Hematopoietic multipotent progenitor cell treated with erythropoietin and hydrocortisone succinate and interleukin-3 and kit ligand, for 6 days (in vitro differentiated cells): ENCODE data around the gene CREB3.

Experiments
- DNase-seq: peaks from one replicate; pipeline ENCODE4 v3.0.0-alpha.2; 2015

CREB3 gene

GRCh38 chr9:35728041-35728971 is 4.2 kb upstream of the CREB3 start:
- peak; percentile 91 for DNase-seq

- no peak for DNase-seq
Observed at GRCh38 chr9:35729101-35729500, 3.4 kb upstream of the CREB3 start.

GRCh38 chr9:35729700-35730485 is 2.6 kb upstream of the CREB3 start:
- DNase-seq = peak; percentile 86

- no peak for DNase-seq
Observed at GRCh38 chr9:35730486-35730854, 2.0 kb upstream of the CREB3 start.

GRCh38 chr9:35731415-35732184 is 866 bp upstream of the CREB3 start:
- peak; percentile 74 for DNase-seq

GRCh38 chr9:35732800-35733541 is 505 bp downstream of the CREB3 start:
- peak; percentile 64 for DNase-seq

GRCh38 chr9:35734096-35734495 is 1.6 kb downstream of the CREB3 start:
- DNase-seq = no peak

- peak; percentile 88 for DNase-seq
Observed at GRCh38 chr9:35736201-35736633, 3.8 kb downstream of the CREB3 start.

GRCh38 chr9:35737143-35737542 is 4.7 kb downstream of the CREB3 start:
- no peak for DNase-seq

GRCh38 chr9:35738186-35738585 is 5.7 kb downstream of the CREB3 start:
- DNase-seq = no peak

- DNase-seq = no peak
Observed at GRCh38 chr9:35738924-35739323, 6.5 kb downstream of the CREB3 start.

GRCh38 chr9:35740243-35740642 is 7.8 kb downstream of the CREB3 start:
- DNase-seq = no peak

GRCh38 chr9:35741740-35742139 is 9.3 kb downstream of the CREB3 start:
- peak; percentile 67 for DNase-seq

GRCh38 chr9:35743452-35743851 is 11.0 kb downstream of the CREB3 start:
- DNase-seq = no peak

GRCh38 chr9:35743880-35744518 is 11.5 kb downstream of the CREB3 start:
- DNase-seq = no peak

GRCh38 chr9:35745569-35745968 is 13.1 kb downstream of the CREB3 start:
- no peak for DNase-seq

- DNase-seq = peak; percentile 40
Observed at GRCh38 chr9:35746583-35746982, 14.1 kb downstream of the CREB3 start.

GRCh38 chr9:35748242-35748857 is 15.9 kb downstream of the CREB3 start:
- DNase-seq = peak; percentile 31

GRCh38 chr9:35748858-35749514 is 16.5 kb downstream of the CREB3 start, which contains the start of the genes GBA2 and RGP1:
Gene GBA2 (minus strand): TSS chr9:35749228. CDS start chr9:35748704, 524 bp downstream.
Gene RGP1 (plus strand): TSS chr9:35749287. CDS start chr9:35749756, 469 bp downstream.
- peak; percentile 85 for DNase-seq

- DNase-seq = peak; percentile 48
Observed at GRCh38 chr9:35749515-35750255, 17.2 kb downstream of the CREB3 start.
